PC-3 (cell line): Measurements from ENCODE around the gene SOBP.

Source experiments
- EZH2 ChIP-seq: fragments of 300-600 bp; sonication (generic); IDR thresholded peaks from one replicate; pipeline ENCODE4 v1.6.1; 2017; ENCODE audit warnings: antibody characterized with exemption, mild to moderate bottlenecking, low read length; ENCODE audit not compliant: unreplicated experiment
- EZH2phosphoT487 ChIP-seq: fragments of 300-600 bp; sonication (generic); IDR thresholded peaks from 2 replicates; pipeline ENCODE4 v1.6.1; 2018; ENCODE audit warnings: mild to moderate bottlenecking, antibody characterized with exemption, low read length, borderline replicate concordance
- TF ChIP-seq, protein P1 (sequence below): fragments of 300-600 bp; sonication (generic); conservative IDR thresholded peaks from 2 replicates; pipeline ENCODE4 v1.5.1; 2017; ENCODE audit warnings: antibody characterized with exemption, low read depth, mild to moderate bottlenecking, low read length

DNA sequence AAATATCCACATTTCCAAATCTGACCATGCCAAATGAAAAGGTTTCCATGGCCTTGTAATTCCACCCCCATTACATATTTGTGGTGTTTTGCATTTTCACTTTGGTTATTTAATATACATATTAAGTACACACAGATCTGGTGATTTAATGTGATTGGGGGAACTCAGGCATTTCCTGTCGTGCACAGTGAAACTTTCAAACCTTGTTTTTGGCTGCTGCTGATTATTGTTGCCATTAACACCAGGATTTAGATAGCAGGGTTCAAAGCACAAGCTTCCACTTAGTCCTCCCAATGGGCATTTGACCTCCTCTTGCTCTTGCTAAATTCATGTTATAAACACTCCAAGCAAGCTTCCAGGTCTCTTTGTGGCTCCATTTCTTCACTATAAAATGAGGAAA lies 166.5 kb downstream of the SOBP start:
- TF ChIP-seq, protein P1, sequence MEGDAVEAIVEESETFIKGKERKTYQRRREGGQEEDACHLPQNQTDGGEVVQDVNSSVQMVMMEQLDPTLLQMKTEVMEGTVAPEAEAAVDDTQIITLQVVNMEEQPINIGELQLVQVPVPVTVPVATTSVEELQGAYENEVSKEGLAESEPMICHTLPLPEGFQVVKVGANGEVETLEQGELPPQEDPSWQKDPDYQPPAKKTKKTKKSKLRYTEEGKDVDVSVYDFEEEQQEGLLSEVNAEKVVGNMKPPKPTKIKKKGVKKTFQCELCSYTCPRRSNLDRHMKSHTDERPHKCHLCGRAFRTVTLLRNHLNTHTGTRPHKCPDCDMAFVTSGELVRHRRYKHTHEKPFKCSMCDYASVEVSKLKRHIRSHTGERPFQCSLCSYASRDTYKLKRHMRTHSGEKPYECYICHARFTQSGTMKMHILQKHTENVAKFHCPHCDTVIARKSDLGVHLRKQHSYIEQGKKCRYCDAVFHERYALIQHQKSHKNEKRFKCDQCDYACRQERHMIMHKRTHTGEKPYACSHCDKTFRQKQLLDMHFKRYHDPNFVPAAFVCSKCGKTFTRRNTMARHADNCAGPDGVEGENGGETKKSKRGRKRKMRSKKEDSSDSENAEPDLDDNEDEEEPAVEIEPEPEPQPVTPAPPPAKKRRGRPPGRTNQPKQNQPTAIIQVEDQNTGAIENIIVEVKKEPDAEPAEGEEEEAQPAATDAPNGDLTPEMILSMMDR = no peak
- TF ChIP-seq EZH2 (no peak), EZH2phosphoT487 (no peak)
